Astrocyte (in vitro differentiated cells and primary cell): ENCODE results near the gene RALGAPA1.

Source experiments
- CTCF ChIP-seq: IDR thresholded peaks from 2 replicates; pipeline ENCODE4 v1.5.1; 2011; ENCODE audit warnings: low read depth, mild to moderate bottlenecking, inconsistent platforms, low read length, moderate library complexity; ENCODE audit not compliant: insufficient read depth
- EZH2 ChIP-seq: IDR thresholded peaks from 2 replicates; pipeline ENCODE4 v1.6.1; 2012; ENCODE audit warnings: mild to moderate bottlenecking, low read length, inconsistent platforms; ENCODE audit not compliant: insufficient read depth

GRCh38 chr14:35553808-35554207 lies 255.3 kb downstream of the RALGAPA1 start:
- TF ChIP-seq CTCF = no peak
- no peak for TF ChIP-seq EZH2
